RWPE1 (cell line): ENCODE measurements around the gene HCRT.
A peak's percentile ranks its signal among the peaks of the same experiment; 100 is the strongest.
"Not testable (repeated sequence)": the region's sequence is repeated elsewhere in the genome, so short reads cannot be mapped to it uniquely, and the experiment has no call there.

Source experiments
- CTCF ChIA-PET: fragments of 350-600 bp; sonication (Branson Sonifier 250); formaldehyde crosslinking; extraction: SDS; loops from one replicate; lab custom pipeline; 2021; lab: Yijun Ruan, JAX
- POLR2A ChIA-PET: fragments of 400-600 bp; formaldehyde crosslinking; extraction: SDS; loops from one replicate; lab custom pipeline; 2020; ENCODE audit warnings: antibody characterized with exemption; ENCODE audit not compliant: low non-redundant PET; lab: Yijun Ruan, JAX
- DNase-seq: peaks from one replicate; pipeline ENCODE4 v3.0.0; 2012; ENCODE audit warnings: low spot score
- H3K27ac ChIP-seq: fragments of 450-650 bp; 2 replicates; pipeline ENCODE4 v1.5.1; 2017
- CTCF ChIP-seq: fragments of 450-650 bp; conservative IDR thresholded peaks from 2 replicates; pipeline ENCODE4 v1.5.1; 2017; ENCODE audit warnings: low read depth, mild to moderate bottlenecking

Gene HCRT

GRCh38 chr17:42160531-42160910 is 24.7 kb downstream of the HCRT start:
- H3K27ac ChIP-seq = no peak overlapping the region
- CTCF ChIA-PET = interaction anchor here (0.6 kb wide), 2 partner anchors 41 to 373 kb away, joined by 3 to 4 read pairs; no protein-coding TSS in a partner anchor

GRCh38 chr17:42159796-42160530 is 25.3 kb downstream of the HCRT start:
- TF ChIP-seq CTCF = no peak
- no peak overlapping the region for H3K27ac ChIP-seq
- CTCF ChIA-PET = interaction anchor here (0.6 kb wide), 1 partner anchor 41 kb away, joined by 3 read pairs; no protein-coding TSS in a partner anchor
- POLR2A ChIA-PET = interaction anchor here (0.6 kb wide), 1 partner anchor 154 kb away, joined by 3 read pairs; no protein-coding TSS in a partner anchor
- DNase-seq = no peak

More at GRCh38 chr17:42160531-42160910, 24.7 kb downstream of the HCRT start:
- TF ChIP-seq CTCF = no peak
- POLR2A ChIA-PET = no interaction called here
- no peak for DNase-seq

GRCh38 chr17:42155614-42156045 is 29.6 kb downstream of the HCRT start:
- CTCF ChIA-PET = no interaction called here
- TF ChIP-seq CTCF = no peak
- DNase-seq = no peak
- POLR2A ChIA-PET = no interaction called here
- peak overlapping the region; percentile 68 for H3K27ac ChIP-seq

- CTCF ChIA-PET = no interaction called here
- H3K27ac ChIP-seq = peak overlapping the region; percentile 68
- no peak for TF ChIP-seq CTCF
- POLR2A ChIA-PET = no interaction called here
- DNase-seq = no peak
These were observed 31.1 kb downstream of the HCRT start for GRCh38 chr17:42153919-42154742.

GRCh38 chr17:42146911-42147607 is 38.2 kb downstream of the HCRT start:
- H3K27ac ChIP-seq = no peak overlapping the region
- POLR2A ChIA-PET = no interaction called here
- TF ChIP-seq CTCF = no peak
- CTCF ChIA-PET = no interaction called here
- DNase-seq = no peak

- POLR2A ChIA-PET, H3K27ac ChIP-seq, DNase-seq: not testable (repeated sequence)
- CTCF ChIA-PET = interaction anchor here (1.0 kb wide), 1 partner anchor 11 kb away, joined by 4 read pairs; no protein-coding TSS in a partner anchor
These were observed 42.1 kb downstream of the HCRT start for GRCh38 chr17:42143138-42143537.
